ENCODE results near the gene TFPI.
"Not testable (repeated sequence)": the region's sequence is repeated elsewhere in the genome, so short reads cannot be mapped to it uniquely, and the experiment has no call there.

TFPI gene

DNA sequence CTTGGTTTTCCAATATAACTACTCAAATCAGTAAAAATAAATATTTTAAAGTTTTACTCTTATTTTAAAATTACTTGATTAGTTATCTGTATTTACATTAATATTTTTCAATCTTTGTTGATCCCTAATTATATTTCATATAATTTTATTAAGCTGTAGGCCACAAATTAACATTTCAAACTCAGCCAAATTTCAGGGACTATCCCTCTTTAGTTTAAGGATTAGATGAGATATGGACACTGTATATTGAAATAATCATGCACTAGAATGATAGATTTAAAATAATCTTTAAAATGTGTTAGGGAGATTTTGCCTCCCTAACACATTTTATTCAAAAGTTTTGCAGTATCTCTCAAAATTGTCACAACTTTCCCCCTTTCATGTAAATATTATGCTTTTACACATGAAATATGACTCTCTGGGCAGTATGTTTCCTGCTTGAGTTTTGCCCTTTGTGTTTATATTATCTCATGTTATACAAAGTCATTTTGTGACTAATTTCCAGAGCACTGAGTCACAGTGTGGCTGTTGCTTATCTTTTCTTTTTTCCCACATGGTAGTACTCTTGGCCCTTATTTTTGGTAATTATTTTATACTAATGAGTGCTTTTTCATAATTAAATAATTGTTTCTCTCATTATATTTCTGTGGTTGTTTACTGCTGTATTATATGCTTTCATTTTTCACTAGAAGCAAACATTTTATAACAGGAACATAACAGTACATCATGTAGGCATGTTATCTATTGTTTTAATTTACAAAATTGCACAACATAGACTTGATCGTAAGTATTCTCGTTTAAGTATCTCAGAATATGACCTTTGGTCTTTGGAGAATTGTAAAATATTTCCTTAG lies 1.2 kb downstream of the TFPI start:
- no peak for DNase-seq (ENCODE audit: low read depth in 2 of 2)

DNA sequence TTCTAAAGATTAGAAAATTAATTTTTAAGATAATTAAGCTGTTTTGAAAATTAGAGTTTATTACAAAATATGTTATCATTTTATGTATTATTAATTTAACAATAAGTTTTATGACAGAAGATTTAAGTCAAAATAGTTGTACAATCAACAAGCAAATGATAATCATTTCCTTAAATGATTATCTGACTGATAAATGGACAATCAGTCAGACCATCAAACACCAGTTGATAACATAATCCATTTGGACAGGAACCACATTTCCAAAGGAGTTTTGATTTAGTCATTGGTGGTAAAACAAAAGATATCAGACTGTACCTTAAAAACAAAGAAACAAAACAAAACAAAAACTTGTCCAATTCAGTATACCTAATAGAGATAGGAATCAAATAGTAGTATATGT lies 1.9 kb downstream of the TFPI start:
- DNase-seq (ENCODE audit: low read depth in 2 of 2), result no peak

DNA sequence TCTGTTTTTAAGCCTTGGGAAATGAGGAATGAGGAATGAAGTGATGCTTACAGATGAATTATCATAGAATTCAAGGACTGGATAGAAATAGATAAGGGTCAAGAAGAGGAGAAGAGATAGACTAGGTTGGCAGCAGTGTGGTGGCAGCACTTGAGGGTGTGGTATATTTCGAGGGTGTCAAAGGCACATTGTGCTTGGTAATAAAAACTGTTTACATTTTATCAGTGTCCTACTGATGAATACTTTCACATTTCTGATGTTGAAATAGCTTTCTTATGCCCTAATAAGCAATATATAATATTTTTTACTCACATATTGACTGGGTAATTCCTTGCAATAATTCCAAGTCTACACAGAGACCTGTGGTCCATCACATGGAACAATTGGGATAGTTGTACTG lies 3.4 kb downstream of the TFPI start:
- DNase-seq (ENCODE audit: low read depth in 2 of 2), result no peak

DNA sequence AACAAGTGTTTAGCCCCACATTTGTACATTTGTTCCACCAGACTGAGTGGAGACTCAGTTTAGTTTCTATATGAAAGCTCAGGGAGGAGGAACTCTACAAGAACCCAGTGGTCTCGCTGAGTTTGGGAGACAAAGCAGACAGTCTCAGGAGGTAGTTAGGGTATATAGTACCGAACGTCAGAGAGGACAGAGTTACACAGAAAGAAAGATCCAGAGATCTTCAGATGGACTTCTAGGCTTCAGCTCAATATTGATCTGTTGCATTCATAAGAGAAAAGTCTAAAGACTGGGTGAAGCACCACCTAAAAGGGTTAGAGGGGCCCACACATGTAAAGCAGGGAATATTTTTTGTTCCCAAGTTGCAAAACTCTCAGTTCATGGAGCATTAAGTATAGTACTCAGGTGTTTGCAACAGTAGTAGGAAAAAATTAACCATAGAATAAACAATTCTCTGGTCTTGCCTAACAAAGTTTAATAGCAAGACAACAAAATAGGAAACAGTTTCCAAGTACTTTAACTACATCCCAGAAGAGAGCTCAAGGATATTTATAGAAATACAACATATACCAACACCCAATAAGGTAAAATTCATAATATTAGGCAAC lies 4.2 kb downstream of the TFPI start:
- no peak for DNase-seq (ENCODE audit: low read depth in 2 of 2)

DNA sequence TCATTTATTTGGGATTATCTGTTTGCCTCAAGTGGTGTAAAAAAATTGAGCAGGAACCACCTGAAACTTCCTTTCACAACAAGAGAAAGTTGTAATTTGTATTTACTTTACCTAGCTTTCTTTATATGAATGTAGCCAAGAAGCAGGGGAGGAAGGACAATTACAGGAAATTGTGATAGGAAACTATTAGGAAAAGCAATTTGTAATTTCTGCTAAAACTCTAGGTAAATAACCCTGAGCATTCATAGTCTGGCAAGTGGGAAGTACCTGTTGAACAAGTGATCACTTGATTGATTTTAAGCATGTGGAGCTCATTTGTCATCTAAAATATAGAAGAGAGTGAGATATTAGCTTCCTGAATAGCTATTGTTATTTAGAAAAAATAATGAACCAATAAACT lies 5.0 kb downstream of the TFPI start:
- DNase-seq (ENCODE audit: low read depth in 2 of 2), result no peak

DNA sequence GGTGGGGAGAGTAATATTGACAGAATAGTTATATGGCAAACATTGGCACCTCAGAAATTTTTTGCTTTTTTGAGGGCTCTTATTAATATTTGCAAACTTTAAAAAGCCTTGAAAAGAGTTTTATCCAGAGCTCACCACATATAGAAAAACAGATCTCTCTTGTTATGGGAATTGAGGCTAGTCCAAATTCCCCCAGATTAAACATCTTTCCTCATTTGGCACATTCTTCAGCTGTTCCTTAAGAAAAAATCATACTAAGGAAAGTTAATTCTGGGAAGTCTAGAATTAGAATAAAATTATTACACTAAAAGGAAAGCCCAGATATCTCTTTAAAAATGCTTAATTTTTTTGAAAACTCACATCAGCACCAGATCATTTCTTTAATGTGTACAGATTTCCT lies 5.6 kb downstream of the TFPI start:
- no peak for DNase-seq (ENCODE audit: low read depth in 2 of 2)

DNA sequence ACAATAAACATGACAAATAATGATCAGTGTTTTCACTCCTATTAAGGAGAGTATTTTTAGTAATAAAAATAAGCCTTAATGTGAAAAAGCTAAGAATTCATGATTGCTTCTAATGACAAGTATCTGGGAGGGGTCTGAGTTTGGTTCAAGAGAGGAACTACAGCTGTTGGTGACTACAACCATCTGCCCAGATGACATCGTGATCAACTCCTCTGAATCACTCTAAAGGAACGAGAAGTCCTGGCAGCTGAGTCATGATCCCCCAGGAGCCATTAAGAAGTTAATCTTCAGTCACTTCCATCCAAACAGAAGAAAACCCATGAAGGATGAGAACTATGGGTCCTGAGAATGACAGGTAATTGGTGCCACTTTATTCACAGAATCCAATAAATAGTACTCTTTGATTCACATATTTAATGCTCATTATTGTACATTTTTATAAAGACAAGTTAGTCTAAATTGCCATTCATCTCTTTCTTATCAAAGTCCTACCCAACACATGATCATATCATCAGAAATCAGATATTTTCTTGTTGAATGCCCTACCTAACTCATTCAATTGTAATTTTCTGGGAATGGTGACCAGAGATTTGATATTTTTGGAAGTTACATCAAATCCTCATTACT lies 6.8 kb downstream of the TFPI start:
- no peak for DNase-seq (ENCODE audit: low read depth in 2 of 2)

DNA sequence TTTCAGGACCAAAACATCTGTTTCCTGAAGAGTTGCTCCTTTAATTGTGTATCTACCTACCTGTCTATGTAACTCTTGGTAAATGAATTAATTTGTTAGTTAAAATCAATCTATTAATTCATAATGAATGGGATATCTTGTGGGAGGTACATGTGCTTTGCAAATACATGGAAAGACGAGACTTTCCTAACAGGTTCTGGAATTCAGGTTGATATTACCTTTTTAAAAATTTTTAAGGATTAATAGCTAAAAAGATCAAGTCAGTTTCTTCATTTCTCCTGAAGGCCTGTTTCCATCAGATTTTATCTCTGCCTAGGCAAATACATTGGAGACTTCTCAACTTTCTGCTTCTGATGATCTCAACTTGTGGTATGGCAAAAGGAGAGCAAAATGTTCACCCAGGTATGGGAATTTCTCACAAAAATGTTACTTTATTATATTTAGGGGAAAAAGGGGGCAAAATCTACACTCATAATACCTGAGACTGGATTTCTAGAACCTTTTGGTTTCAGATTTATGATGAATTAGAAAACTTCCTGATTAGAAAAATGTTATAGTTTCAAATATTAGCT lies 7.4 kb downstream of the TFPI start:
- no peak for DNase-seq (ENCODE audit: low read depth in 2 of 2)

DNA sequence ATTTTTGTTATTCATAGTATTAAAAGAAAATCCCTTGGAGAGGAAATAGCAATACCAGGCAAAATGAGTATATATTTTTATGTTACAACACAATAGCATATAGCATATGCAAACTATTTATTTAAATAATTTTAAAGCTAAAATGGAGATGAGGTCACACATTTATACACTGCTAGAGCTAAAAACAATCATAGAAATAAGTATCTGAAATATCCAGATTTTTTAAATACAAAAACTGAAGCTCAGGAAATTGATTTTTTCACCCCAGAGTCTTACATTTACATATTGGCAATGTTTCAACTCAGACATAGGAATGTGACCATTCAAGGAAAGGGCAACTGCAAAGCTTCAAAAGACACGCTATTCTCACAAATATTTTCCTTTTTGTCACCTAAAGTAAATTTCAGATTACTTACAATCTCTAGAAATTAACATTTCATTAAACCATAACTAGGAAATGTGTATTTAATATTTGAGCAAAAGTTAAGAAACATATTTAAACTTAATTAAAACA lies 8.9 kb downstream of the TFPI start:
- no peak for DNase-seq (ENCODE audit: low read depth in 2 of 2)

DNA sequence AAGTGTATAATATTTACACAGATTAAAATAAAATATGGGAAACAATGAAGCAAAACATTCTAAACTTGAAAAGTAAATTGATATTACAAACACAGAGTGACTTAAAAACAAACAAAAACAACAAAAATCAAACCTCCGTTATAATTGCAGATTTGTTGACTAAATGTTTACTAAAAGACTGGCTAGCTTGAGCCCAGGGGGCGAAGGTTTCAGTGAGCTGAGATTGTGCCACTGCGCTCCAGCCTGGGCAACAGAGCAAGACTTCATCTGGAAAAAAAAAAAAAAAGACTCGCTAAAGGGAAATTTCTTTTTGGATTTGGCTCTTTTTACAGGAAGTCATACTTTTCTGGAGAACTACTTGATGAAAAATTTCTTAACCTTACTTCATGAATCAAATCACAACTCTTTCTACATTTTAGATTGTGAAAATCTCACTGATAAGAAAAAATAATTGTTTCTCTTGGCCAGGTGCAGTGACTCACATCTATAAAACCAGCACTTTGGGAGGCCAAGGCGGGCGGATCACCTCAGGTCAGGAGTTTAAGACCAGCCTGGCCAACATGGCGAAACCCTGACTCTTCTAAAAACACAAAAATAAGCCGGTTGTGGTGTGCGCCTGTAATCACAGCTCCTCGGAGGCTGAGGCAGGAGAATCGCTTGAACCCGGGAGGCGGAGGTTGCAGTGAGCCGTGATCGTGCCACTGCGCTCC lies 9.7 kb downstream of the TFPI start:
- no peak for DNase-seq (ENCODE audit: low read depth in 2 of 2)

DNA sequence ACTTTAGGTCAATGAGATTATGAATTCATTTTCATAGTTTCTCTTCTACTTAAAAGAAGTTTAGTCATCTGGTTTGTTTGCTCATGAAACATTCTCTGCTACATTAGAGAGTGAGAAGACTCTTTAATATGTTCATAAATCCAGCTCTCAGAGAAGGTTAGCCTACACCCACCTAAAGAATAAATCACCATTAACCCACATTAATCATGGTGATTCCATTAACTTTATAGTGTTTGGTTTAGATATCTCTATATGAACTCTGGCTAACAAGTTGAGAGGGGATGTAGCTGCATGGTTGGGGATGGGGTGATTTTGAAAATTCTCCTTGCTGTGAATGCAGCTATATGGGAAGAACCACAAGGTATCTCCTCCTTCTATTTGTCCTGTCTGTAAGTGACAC lies 10.7 kb downstream of the TFPI start:
- DNase-seq (ENCODE audit: low read depth in 2 of 2), result no peak

DNA sequence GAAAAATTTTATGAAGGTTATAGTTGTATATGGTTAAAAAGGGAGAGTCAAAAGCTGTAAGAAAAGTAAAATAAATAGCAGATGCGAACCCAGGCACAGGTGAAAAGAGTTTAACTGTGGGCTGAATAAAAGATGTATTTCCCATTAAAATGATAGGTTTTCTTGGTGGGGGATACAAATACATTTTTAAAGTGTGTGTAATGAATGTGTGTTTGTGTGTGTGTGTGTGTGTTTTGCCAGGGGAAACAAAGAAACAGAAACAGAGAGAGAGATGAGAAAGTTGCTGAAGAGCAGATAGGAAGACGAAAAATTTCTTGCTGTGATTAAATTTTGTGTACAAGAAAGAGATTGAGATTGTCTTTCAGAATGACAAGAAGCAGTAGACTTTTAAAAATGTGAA lies 12.1 kb downstream of the TFPI start:
- no peak for DNase-seq (ENCODE audit: low read depth in 2 of 2)

DNA sequence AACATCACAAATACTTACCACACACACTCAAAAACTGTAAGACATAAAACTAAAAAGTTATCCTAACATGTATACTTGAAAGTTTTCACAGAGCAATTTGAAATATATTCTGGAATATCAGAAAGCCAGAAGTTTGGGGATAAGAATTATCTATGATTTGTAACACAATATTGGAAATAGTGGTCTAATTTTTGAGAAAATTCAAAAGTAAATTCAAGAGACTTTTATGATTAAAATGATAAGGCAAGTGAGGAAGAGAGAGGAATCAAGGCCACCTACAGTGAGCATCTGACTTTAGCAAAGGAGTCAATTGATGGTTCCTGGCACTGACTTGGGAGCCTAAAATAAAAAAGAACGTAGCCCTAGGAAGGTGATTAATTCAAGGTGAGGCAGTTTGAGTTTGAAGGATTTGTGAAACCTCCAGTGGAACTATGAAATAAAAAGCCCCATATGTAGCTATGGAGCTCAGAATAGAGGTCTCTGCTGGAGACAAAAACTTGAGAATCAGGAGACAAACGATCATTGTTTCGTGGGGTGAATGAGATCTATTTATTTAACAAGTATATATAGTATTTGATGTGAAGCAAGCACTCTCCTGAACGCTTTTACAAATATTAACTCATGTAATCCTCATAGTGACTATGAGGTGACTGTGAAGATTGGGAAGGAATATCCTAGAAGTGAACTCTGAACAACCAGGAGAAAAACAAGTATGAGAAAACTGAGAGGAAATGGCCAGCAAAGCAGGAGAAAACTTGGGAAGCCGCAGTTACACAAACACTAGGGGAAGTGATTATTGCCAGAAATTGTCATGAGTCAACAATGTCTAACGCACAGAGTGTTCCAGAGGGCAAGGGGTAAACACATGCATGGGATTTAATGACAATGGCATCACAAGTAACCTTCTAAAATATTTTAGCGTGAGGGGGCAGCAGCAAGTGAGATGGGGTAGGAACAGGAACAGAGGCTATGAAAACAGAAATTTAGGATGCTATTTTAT lies 12.8 kb downstream of the TFPI start:
- DNase-seq (ENCODE audit: low read depth in 2 of 2), result no peak

DNA sequence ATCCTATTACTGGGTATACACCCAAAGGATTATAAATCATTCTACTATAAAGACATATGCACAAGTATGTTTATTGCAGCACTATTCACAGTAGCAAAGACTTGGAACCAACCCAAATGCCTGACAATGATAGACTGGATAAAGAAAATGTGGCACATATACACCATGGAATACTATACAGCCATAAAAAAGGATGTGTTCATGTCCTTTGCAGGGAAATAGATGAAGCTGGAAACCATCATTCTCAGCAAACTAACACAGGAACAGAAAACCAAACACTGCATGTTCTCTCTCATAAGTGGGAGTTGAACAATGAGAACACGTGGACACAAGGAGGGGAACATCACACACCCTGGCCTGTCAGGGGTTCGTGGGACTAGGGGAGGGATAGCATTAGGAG lies 16.0 kb downstream of the TFPI start:
- DNase-seq (ENCODE audit: low read depth in 2 of 2), result not testable (repeated sequence)

DNA sequence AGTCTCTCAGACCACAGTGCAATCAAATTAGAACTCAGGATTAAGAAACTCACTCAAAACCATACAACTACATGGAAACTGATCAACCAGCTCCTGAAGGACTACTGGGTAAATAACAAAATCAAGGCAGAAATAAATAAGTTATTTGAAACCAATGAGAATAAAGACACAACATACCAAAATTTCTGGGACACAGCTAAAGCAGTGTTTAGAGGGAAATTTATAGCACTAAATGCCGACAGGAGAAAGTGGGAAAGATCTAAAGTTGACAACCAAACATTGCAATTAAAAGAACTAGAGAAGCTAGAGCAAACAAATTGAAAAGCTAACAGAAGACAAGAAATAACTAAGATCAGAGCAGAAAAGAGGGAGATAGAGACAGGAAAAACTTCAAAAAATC lies 18.9 kb downstream of the TFPI start:
- DNase-seq (ENCODE audit: low read depth in 2 of 2), result not testable (repeated sequence)

DNA sequence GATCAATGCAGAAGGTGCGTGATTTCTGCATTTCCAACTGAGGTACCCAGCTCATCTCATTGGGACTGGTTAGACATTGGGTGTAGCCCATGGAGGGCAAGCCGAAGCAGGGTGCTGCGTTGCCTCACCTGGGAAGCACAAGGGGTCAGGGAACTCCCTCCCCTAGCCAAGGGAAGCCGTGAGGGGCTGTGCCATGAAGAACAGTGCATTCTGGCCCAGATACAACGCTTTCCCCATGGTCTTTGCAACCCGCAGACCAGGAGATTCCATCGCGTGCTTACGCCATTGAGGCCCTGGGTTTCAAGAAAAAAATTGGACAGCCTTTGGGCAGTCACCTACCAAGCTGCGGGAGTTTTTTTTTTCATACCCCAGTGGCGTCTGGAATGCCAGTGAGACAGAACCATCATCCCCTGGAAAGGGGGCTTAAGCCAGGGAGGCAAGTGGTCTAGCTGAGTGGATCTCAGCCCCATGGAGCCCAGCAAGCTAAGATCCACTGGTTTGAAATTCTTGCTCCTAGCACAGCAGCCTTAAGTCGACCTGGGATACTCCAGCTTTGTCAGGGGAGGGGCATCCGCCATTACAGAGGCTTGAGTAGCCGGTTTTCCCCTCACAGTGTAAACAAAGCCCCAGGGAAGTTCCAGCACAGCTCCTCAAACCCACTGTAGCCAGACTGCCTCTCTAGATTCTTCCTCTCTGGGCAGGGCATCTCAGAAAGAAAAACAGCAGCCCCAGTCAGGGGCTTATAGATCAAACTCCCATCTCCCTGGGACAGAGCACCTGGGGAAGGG lies 21.7 kb downstream of the TFPI start:
- DNase-seq (ENCODE audit: low read depth in 2 of 2), result no peak

DNA sequence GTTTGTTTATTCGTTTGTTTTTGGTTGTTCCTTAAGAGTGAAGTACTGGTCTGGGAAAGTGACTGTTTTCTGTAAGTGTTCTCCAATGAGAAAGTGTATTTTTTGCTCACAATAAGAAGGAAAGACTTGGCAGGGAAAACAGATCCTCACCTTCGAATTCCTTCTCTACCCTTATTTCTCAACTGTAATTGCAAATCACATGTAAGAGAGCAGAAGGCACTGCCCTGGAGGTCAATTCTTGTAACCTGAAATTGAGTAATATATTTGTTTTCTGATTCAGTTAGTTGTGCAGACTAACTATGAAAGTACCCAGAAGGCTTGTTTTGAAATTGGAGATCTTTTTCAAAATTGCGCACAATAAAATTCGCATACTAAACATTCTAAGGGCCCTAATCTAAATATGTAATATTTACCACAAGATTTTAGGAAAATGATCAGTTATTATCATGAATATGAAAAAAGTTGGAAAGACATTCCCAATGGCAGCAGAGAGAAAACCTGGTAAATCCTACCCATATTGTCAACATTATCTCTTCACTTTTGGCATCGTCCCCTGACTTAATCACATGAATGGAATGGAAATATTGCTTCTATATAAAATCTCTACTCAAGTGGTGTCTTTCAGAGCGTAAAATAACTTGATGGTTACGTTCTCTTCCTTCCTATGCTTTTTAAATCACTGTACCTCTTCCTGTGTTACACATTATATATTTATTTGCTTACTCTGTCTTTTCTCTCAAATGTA lies 24.1 kb downstream of the TFPI start:
- DNase-seq (ENCODE audit: low read depth in 2 of 2), result no peak

DNA sequence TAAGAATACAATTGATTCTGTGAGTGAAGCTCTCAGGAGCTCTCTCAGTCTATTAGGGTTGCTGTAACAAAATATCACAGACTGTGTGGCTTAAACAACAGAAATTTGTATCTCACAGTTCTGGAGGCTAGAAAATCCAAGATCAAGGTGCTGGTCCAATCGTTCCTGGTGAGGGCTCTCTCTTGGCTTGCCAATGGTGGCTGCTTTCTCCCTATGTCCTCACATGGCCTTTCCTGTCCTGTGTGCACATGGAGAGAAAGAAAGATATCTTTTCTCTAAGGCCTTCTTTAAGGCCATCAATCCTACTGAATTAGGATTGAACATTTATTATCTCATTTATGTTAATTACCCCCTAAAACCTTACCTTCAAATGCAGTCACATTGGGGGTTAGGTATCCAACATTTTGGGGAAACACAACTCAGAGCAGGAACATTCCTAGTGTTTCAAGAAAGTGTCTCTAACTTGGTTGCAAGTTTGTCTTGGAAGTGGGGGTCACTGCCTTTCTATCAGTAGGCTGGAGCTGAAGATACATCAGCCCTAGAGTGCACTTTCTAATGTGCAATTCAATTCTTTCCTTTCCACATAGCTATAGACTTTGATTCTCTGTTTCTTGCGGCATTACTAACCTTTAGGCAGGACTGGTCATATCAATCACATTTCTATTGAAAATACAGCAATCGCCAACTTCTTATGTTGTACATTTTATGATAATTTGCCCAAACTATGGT lies 24.8 kb downstream of the TFPI start:
- DNase-seq (ENCODE audit: low read depth in 2 of 2), result no peak

Measured in stimulated activated CD4-positive, alpha-beta T cell treated with anti-CD3 and anti-CD28 coated beads, Interleukin-1b, Interleukin-23, amount 100 ng/mL, for 4 hours (primary cell).